Mucosa of descending colon (tissue), 3 donors: Measurements from ENCODE around the gene DNAJC17. TPM values are rescaled to one million over a fixed set of nuclear protein-coding genes. Genes with fewer than 3 reads are reported as not detected.
A peak's percentile ranks its signal among the peaks of the same experiment; 100 is the strongest.

Experiments used
- ATAC-seq: fragments of 200-7000 bp; cut with Tn5 transposase; one replicate; pipeline ENCODE4 v1.9.1; 2020; ENCODE audit warnings: mild to moderate bottlenecking, moderate library complexity
- DNase-seq, 3 donors: peaks; one replicate each; pipeline ENCODE4 v3.0.0-alpha.2; 2020
- H3K36me3 ChIP-seq: fragments of 200-600 bp; one replicate; pipeline ENCODE4 v1.8.0; 2021; ENCODE audit warnings: low read depth, mild to moderate bottlenecking
- H3K4me1 ChIP-seq: fragments of 200-600 bp; one replicate; pipeline ENCODE4 v1.8.0; 2021; ENCODE audit warnings: low read depth, mild to moderate bottlenecking
- H3K4me3 ChIP-seq: fragments of 200-600 bp; one replicate; pipeline ENCODE4 v1.8.0; 2021; ENCODE audit warnings: mild to moderate bottlenecking
- H3K9me3 ChIP-seq: fragments of 200-600 bp; one replicate; pipeline ENCODE4 v1.8.0; 2021; ENCODE audit warnings: mild to moderate bottlenecking
- intact Hi-C, 2 donors: fragments of 100-400 bp; cut with DNase I in 1 of 2; cut with micrococcal nuclease in 1 of 2; formaldehyde crosslinking; loops; one replicate each; pipeline versions ENCODE4 v1.11.0 to v1.11.1; 2022; cut with DNase I, micrococcal nuclease
- total RNA-seq, 3 donors: library from RNA; stranded (reverse); fragmentation: NEBNext Ultra II Directional in 2 of 3; extraction: Animal tissue kit (Norgen Biotek cat#: 25700) in 2 of 3; gene quantifications; one replicate each; pipeline versions ENCODE4 v1.2.1 to v1.2.4, GENCODE V29; 2021 to 2023
- TF ChIP-seq, protein P1 (sequence below): fragments of 200-600 bp; IDR thresholded peaks from one replicate; pipeline ENCODE4 v1.8.0; 2022; ENCODE audit warnings: antibody characterized with exemption, mild to moderate bottlenecking
- donor health status: DM: no; HTN: no; CAD: no; lungs with moderate emphysema.
- donor health status: DM: no; HTN: no; CAD: no.
- donor health status: DM: no; HTN: yes; CAD: no.

The DNAJC17 gene
- total RNA-seq, 3 donors from 2014 or later: 29.6 to 47.6 (median 36.5) TPM

- no peaks in the 10 kb centered on the region for H3K36me3 ChIP-seq
- DNase-seq: peak; percentile 87 to 90 (median 88)
- no peaks in the 10 kb centered on the region for H3K9me3 ChIP-seq
- intact Hi-C loops: no loop called here
- peak; percentile 88 for ATAC-seq
- peaks cover 30% of the 10 kb centered on the region for H3K4me1 ChIP-seq
- peak within 1 kb of the TSS; percentile 39 for H3K4me3 ChIP-seq
- TF ChIP-seq, protein P1, sequence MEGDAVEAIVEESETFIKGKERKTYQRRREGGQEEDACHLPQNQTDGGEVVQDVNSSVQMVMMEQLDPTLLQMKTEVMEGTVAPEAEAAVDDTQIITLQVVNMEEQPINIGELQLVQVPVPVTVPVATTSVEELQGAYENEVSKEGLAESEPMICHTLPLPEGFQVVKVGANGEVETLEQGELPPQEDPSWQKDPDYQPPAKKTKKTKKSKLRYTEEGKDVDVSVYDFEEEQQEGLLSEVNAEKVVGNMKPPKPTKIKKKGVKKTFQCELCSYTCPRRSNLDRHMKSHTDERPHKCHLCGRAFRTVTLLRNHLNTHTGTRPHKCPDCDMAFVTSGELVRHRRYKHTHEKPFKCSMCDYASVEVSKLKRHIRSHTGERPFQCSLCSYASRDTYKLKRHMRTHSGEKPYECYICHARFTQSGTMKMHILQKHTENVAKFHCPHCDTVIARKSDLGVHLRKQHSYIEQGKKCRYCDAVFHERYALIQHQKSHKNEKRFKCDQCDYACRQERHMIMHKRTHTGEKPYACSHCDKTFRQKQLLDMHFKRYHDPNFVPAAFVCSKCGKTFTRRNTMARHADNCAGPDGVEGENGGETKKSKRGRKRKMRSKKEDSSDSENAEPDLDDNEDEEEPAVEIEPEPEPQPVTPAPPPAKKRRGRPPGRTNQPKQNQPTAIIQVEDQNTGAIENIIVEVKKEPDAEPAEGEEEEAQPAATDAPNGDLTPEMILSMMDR: no peak
Measured at GRCh38 chr15:40828447-40829036, 21.3 kb upstream of the DNAJC17 start, which contains the start of gene PPP1R14D. Gene PPP1R14D (minus strand): TSS chr15:40828708. CDS start chr15:40828641, 67 bp downstream.

DNA sequence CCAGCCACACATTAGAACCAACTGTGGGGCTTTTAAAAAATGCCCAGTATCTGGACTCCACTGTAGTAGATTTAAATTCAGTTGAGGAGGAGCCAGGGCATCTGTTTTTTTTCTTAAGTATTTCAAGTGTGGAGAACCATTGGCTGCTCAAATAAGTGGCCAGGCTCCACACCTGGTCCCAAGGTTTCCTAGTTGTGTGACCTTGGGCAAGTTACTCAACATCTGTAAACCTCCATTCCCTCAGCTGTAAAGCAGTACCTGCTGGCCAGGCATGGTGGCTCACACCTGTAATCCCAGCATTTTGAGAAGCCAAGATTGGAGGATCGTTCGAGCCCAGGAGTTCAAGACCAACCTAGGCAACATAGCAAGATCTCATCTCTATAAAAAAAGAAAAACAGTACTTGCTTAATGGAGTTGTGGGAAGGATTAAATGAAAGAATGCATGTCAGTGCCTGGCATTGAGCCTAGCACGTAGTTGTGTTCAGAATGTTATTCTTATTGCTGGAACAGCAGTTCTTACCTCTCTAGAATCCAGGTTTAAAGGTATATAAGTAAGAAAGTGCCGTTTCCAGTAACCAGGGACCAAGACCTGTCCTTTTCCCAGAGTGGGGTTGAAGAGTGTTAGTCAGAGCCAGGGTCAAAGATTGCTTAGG is 19.3 kb upstream of the DNAJC17 start:
- Histone ChIP-seq H3K9me3 (no peaks in the 10 kb centered on the region), H3K4me1 (peaks cover 30% of the 10 kb centered on the region), H3K36me3 (no peaks in the 10 kb centered on the region), H3K4me3 (no peak overlapping the region)
- no peak for ATAC-seq
- TF ChIP-seq, protein P1: no peak
- no peak for DNase-seq
- intact Hi-C loops: no loop called here

DNA sequence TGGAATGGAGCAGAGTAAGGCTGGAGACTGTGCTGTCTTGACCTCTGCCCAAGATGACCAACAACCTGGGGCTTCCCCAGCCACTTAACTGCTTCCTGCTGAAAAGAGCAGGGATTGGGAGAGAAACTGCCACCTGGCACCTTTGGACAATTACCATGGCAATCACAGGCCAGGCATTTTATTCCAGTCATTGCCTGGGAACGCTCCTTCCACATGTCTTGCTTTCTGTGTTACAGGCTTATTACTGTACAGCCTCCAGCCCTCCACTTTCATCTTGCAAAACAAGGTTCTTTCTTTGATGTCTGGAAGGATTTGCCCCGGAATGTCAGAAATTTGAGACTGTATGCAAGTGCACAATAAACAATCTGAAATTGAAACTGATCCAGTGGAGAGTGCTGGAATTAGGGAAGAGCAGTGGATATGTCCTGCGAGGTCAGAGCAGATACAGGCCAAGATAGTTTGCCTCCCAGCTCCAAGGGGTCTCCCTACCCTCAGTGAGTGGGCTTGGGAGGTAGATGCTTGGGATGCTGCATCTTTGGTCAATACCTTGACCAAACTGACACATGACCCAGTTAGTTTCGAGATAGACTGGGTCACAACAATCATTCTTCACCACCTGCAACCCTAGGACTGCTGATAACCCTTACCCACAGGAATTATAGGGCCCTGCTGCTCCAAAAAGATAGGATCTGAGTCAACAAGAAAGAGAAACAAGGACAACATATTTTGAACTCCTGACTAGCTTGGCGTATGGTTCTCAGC is 18.6 kb upstream of the DNAJC17 start:
- peak; percentile 65 to 78 (median 70) for DNase-seq

DNA sequence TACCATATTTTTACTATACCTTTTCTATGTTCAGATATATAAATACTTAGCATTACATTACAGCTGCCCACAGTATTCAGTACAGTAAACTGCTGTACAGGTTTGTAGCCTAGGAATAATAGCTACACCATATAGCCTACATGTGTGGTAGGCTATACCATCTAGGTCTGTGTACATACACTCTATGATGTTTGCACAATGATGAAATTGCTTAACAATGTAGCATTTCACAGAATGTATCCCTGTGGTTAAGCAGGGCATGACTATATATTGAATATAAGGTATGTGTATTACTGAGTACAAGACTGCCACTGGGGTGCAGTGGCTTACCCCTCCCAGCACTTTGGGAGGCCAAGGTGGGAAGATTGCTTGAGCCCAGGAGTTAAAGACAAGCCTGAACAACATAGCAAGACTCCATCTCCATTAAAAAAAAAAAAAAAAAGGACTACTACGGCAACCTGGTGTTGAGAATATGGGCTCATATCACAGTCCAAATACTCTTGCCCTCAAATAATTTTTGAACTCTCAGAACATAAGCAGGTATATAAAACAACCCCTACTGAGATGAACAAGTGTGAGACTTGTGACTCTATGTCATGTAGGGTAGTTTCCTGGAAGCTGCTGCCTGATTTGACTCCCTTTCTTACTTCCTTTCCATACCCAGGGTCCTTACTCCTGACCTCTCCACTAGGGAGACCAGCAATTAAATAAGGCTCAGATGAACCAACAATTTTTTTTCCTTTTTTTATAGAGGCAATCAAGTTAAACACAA is 16.5 kb upstream of the DNAJC17 start:
- Histone ChIP-seq H3K36me3 (no peaks in the 10 kb centered on the region), H3K4me1 (peaks cover 22% of the 10 kb centered on the region), H3K9me3 (no peaks in the 10 kb centered on the region), H3K4me3 (no peak overlapping the region)
- intact Hi-C loops: no loop called here
- no peak for DNase-seq
- ATAC-seq: peak; percentile 68
- TF ChIP-seq, protein P1: no peak

More for the DNA sequence above, 18.6 kb upstream of the DNAJC17 start:
- TF ChIP-seq, protein P1: no peak
- ATAC-seq: peak; percentile 71
- intact Hi-C loops: no loop called here
- no peaks in the 10 kb centered on the region for H3K36me3 ChIP-seq
- no peaks in the 10 kb centered on the region for H3K9me3 ChIP-seq
- no peak overlapping the region for H3K4me3 ChIP-seq
- peaks cover 30% of the 10 kb centered on the region for H3K4me1 ChIP-seq

DNA sequence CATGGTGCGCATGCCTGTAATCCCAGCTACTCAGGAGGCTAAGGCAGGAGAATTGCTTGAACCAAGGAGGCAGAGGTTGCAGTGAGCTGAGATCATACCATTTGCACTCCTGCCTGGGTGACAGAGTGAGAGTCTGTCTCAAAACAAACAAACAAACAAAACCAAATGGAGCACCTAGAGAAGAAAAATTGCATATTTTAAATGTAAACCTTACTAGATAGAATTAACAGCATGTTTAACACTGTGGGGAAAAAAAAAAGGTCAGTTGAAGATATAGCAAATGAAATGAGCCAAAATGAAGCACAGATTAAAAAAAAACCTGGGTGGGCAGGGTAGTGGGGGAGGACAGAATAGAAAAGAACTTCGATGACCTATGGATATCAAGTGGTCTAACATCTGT is 13.9 kb upstream of the DNAJC17 start:
- no peaks in the 10 kb centered on the region for H3K36me3 ChIP-seq
- no peak overlapping the region for H3K4me3 ChIP-seq
- H3K9me3 ChIP-seq: no peaks in the 10 kb centered on the region
- peaks cover 8% of the 10 kb centered on the region for H3K4me1 ChIP-seq
- TF ChIP-seq, protein P1: no peak
- no peak for ATAC-seq
- no peak for DNase-seq
- intact Hi-C loops: no loop called here
